Progenitor cell of endocrine pancreas (in vitro differentiated cells): ENCODE results near the gene ITPR2. TPM values are rescaled to one million over a fixed set of nuclear protein-coding genes. Genes with fewer than 3 reads are reported as not detected.

Source experiments
- DNase-seq: peaks from one replicate; pipeline ENCODE4 v3.0.0; 2021; ENCODE audit warnings: low spot score; ENCODE audit not compliant: unreplicated experiment
- H3K27ac Mint-ChIP-seq: 2 replicates; pipeline ENCODE4 v1.8.0; 2021; ENCODE audit warnings: mild to moderate bottlenecking, moderate library complexity, mixed read lengths
- H3K27me3 Mint-ChIP-seq: 2 replicates; pipeline ENCODE4 v1.8.0; 2021; ENCODE audit warnings: mixed read lengths
- H3K36me3 Mint-ChIP-seq: 2 replicates; pipeline ENCODE4 v1.8.0; 2022; ENCODE audit warnings: mixed read lengths; ENCODE audit not compliant: insufficient read depth
- H3K4me1 Mint-ChIP-seq: 2 replicates; pipeline ENCODE4 v1.8.0; 2021; ENCODE audit warnings: low read depth, mixed read lengths
- H3K4me3 Mint-ChIP-seq: 2 replicates; pipeline ENCODE4 v1.8.0; 2021; ENCODE audit warnings: low read depth, mild to moderate bottlenecking, moderate library complexity, mixed read lengths
- H3K9me3 Mint-ChIP-seq: 2 replicates; pipeline ENCODE4 v1.8.0; 2021; ENCODE audit warnings: low read depth, mixed read lengths
- total RNA-seq: library from RNA; stranded (reverse); gene quantifications from 2 replicates; pipeline ENCODE4 v1.2.1, GENCODE V29; 2021
- TF ChIP-seq, protein P1 (sequence below): fragments of 200-600 bp; sonication (generic); IDR thresholded peaks from one replicate; pipeline ENCODE4 v1.5.0; 2021; ENCODE audit warnings: antibody characterized with exemption, mild to moderate bottlenecking; ENCODE audit not compliant: unreplicated experiment

Gene ITPR2
- total RNA-seq, 1 donor from 2014 or later = 72.4 TPM

DNA sequence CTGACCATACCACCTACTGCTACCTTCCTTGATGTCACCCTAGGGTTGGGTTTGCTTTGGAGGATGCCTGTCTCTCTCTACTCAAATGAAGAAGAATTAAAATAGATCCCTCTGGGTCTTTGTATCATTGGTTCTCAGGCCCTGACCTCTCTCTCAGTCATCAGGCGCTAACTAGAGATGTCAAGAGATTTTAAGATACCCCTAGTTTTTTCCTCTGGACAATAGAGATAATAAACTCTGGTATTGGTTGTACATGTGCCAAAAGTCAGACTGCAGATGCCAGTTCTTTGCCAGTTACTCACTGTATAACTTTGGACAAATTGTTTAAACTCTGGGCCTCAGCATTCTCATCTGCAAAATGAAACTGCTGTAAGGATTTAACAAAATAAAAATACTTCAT is 31.5 kb downstream of the ITPR2 start:
- Mint-ChIP-seq H3K9me3 (no peaks in the 10 kb centered on the region), H3K36me3 (peaks cover 5% of the 10 kb centered on the region), H3K4me1 (peaks cover 9% of the 10 kb centered on the region), H3K4me3 (no peak overlapping the region), H3K27ac (no peak overlapping the region), H3K27me3 (no peaks in the 10 kb centered on the region)
- no peak for DNase-seq
- TF ChIP-seq, protein P1, sequence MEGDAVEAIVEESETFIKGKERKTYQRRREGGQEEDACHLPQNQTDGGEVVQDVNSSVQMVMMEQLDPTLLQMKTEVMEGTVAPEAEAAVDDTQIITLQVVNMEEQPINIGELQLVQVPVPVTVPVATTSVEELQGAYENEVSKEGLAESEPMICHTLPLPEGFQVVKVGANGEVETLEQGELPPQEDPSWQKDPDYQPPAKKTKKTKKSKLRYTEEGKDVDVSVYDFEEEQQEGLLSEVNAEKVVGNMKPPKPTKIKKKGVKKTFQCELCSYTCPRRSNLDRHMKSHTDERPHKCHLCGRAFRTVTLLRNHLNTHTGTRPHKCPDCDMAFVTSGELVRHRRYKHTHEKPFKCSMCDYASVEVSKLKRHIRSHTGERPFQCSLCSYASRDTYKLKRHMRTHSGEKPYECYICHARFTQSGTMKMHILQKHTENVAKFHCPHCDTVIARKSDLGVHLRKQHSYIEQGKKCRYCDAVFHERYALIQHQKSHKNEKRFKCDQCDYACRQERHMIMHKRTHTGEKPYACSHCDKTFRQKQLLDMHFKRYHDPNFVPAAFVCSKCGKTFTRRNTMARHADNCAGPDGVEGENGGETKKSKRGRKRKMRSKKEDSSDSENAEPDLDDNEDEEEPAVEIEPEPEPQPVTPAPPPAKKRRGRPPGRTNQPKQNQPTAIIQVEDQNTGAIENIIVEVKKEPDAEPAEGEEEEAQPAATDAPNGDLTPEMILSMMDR = no peak

DNA sequence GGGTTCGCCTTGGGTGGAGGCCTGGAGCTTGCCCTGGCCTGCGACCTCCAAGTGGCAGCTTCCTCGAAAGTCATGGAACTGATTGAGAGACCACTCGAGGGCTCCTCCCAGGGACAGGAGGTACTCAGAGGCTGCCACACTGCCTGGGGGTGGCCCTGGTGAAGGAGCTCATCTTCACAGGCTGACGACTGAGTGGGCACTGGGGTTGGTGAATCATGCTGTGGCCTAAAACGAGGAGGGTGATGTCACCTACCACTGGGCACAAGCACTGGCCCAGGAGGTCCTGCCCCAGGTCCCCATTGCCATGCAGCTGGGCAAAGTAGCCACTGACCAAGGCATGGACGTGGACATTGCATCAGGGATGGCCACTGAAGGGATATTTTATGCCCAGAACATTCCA is 32.1 kb downstream of the ITPR2 start:
- Mint-ChIP-seq H3K9me3 (no peaks in the 10 kb centered on the region), H3K4me3 (no peak overlapping the region), H3K4me1 (peaks cover 9% of the 10 kb centered on the region), H3K27me3 (no peaks in the 10 kb centered on the region), H3K36me3 (peaks cover 5% of the 10 kb centered on the region), H3K27ac (no peak overlapping the region)
- TF ChIP-seq, protein P1 = no peak
- DNase-seq = no peak

DNA sequence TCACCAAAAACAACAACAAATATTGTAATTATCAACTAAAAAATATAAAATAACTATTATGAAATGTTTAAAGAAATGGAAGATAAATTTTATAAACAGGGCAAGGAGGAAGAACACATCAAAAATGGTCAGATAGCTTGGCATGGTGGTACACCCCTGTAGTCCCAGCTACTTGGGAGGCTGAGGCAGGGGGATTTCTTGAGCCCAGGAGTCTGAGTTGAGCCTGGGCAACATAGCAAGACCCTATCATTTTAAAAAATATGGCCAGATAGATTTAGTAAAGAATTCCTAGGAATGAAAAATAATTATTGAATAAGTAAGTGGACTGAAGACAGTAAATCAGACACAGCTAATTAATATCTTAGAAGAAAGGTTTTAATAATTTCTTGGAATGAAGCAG is 32.6 kb downstream of the ITPR2 start:
- Mint-ChIP-seq H3K9me3 (no peaks in the 10 kb centered on the region), H3K36me3 (peaks cover 5% of the 10 kb centered on the region), H3K4me1 (peaks cover 9% of the 10 kb centered on the region), H3K27ac (no peak overlapping the region), H3K27me3 (no peaks in the 10 kb centered on the region), H3K4me3 (no peak overlapping the region)
- no peak for DNase-seq
- TF ChIP-seq, protein P1 = no peak

DNA sequence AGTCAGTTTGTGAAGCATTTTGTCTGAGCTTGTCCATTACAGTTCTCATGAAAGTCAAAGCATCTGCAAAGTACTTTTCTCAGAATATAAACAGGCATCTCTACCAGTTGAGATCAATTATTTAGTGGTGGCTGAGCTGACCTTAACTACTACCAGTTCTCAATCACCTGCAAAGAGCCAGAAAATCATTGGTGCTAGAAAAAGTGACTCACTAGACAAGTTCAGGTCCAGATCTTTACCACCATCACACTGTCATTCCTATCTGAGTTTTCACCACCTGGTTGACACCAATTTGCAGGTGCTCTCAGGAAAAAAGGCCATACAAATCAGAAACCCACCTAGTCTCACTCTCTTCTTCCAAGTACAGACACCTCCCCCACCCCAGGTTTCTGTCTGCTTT is 33.3 kb downstream of the ITPR2 start:
- Mint-ChIP-seq H3K36me3 (peaks cover 4% of the 10 kb centered on the region), H3K27me3 (no peaks in the 10 kb centered on the region), H3K9me3 (no peaks in the 10 kb centered on the region)

DNA sequence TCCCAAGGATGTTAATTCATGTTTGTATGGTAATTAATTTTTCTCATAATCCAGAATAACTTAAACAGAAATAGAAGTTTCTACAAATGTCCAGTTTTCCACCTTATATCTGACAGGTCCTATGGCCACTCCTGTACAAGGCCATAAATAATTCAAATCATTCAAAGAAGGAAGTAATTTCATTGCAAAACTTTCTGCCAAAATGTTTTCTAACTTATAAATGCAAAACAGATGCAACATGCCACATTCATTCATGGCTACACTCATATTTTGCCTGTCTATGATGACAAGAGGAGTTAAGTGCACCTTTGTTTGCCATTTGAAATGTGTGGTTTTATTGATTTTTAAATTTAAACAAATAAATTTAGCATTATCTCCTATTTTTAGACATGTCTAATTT is 34.4 kb downstream of the ITPR2 start:
- Mint-ChIP-seq H3K4me3 (no peak overlapping the region), H3K27me3 (no peaks in the 10 kb centered on the region), H3K4me1 (peaks cover 9% of the 10 kb centered on the region), H3K36me3 (peaks cover 4% of the 10 kb centered on the region), H3K9me3 (no peaks in the 10 kb centered on the region), H3K27ac (no peak overlapping the region)
- TF ChIP-seq, protein P1 = no peak
- DNase-seq = no peak

More for the DNA sequence above, 33.3 kb downstream of the ITPR2 start:
- no peak for DNase-seq
- Mint-ChIP-seq H3K4me1 (peaks cover 9% of the 10 kb centered on the region), H3K27ac (no peak overlapping the region), H3K4me3 (no peak overlapping the region)
- TF ChIP-seq, protein P1 = no peak
